GM23338 (cell line): Measurements from ENCODE around the gene UBE3B. TPM values are rescaled to one million over a fixed set of nuclear protein-coding genes. Genes with fewer than 3 reads are reported as not detected.

Experiments
- polyA plus RNA-seq: library from polyadenylated mRNA; unstranded; fragments of >200 nt; fragmentation: Nextera tagmentation; extraction: Ambion mirVana; gene quantifications from 2 replicates; pipeline ENCODE4 v1.2.1, GENCODE V29; 2016
- total RNA-seq: library from RNA; depleted of rRNA; stranded (reverse); fragments of >200 nt; shearing (Covaris generic); gene quantifications from 2 replicates; pipeline ENCODE4 v1.2.3, GENCODE V29; 2014; rRNA removed

The UBE3B gene
- total and polyA plus RNA-seq, 2 experiments from 2014 or later: 20.8 TPM

Other genes starting within 250 kb of the UBE3B start
- gene FOXN4, start 168.3 kb upstream of the UBE3B start, total RNA-seq: 0.35 TPM in 1 of 2 replicates, not detected in the other
- gene FOXN4, start 168.3 kb upstream of the UBE3B start, polyA plus RNA-seq: 0.43 and 0.47 TPM in 2 replicates
- not detected in 2 replicates for gene MYO1H, start 129.7 kb upstream of the UBE3B start, total RNA-seq
- gene MYO1H, start 129.7 kb upstream of the UBE3B start, polyA plus RNA-seq: not detected in 2 replicates
- gene KCTD10, start 334 bp upstream of the UBE3B start, total RNA-seq: 45.2 and 56.2 TPM in 2 replicates
- gene KCTD10, start 334 bp upstream of the UBE3B start, polyA plus RNA-seq: 15.8 and 16.8 TPM in 2 replicates
- gene MMAB, start 95.9 kb downstream of the UBE3B start, total RNA-seq: 24.7 and 41.6 TPM in 2 replicates
- 36.7 and 38.5 TPM in 2 replicates for gene MMAB, start 95.9 kb downstream of the UBE3B start, polyA plus RNA-seq
- gene MVK, start 96.2 kb downstream of the UBE3B start, total RNA-seq: 29.0 and 40.1 TPM in 2 replicates
- gene MVK, start 96.2 kb downstream of the UBE3B start, polyA plus RNA-seq: 16.7 and 18.5 TPM in 2 replicates
- gene FAM222A, start 236.2 kb downstream of the UBE3B start, total RNA-seq: 2.1 and 3.6 TPM in 2 replicates
- gene FAM222A, start 236.2 kb downstream of the UBE3B start, polyA plus RNA-seq: 0.78 and 0.85 TPM in 2 replicates